Neutrophil (primary cell): ENCODE results near the gene SNX20.

Experiments
- H3K27ac ChIP-seq: fragments of 200-600 bp; sonication (generic); 2 replicates; pipeline ENCODE4 v1.5.1; 2016; ENCODE audit warnings: mild to moderate bottlenecking, moderate library complexity
- H3K27me3 ChIP-seq: fragments of 200-600 bp; sonication (generic); 2 replicates; pipeline ENCODE4 v1.6.0; 2016; ENCODE audit warnings: mild to moderate bottlenecking
- H3K36me3 ChIP-seq: fragments of 200-600 bp; sonication (generic); 2 replicates; pipeline ENCODE4 v1.5.1; 2017
- H3K4me1 ChIP-seq, 2 experiments: fragments of 200-600 bp in 1 of 2; sonication (generic) in 1 of 2; 1 replicate in 1 of 2; 2 replicates in 1 of 2; pipeline versions ENCODE4 v1.5.1 to v1.6.1; 2013 to 2016; ENCODE audit warnings: low read depth in 1 of 2, low read length in 1 of 2, mild to moderate bottlenecking in 1 of 2, moderate library complexity in 1 of 2; ENCODE audit not compliant: control insufficient read depth in 1 of 2, insufficient read depth in 1 of 2
- H3K4me3 ChIP-seq, 2 experiments: fragments of 200-600 bp in 1 of 2; sonication (generic) in 1 of 2; 1 replicate in 1 of 2; 2 replicates in 1 of 2; pipeline ENCODE4 v1.5.1; 2013 to 2016; ENCODE audit warnings: low read depth in 1 of 2, low read length in 1 of 2, mild to moderate bottlenecking in 1 of 2, moderate library complexity in 1 of 2
- H3K9me3 ChIP-seq: fragments of 200-600 bp; sonication (generic); 2 replicates; pipeline ENCODE4 v1.5.1; 2016
- TF ChIP-seq, protein P1 (sequence below): fragments of 200-600 bp; sonication (generic); IDR thresholded peaks from 2 replicates; pipeline ENCODE4 v1.5.1; 2016; ENCODE audit warnings: antibody characterized with exemption

SNX20 gene

DNA sequence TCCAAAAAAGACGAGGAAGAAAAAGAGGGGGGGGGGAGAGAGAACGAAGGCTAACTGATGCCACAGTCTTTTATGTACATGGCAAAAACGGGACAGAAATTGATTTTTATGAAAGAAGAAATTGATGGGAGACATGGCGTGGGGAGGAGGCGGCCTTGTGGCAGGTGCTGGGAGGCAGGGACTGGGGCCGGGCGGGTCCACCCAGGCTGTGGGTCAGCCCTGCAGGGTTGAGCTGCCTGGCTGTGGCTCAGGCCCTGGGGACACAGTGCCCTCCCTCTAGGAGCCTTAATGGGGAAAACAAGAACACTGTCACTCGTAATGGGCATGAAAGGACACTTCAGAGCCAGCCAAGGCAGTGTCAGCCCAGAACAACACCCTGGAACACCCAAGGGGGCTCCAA is 34.8 kb downstream of the SNX20 start:
- Histone ChIP-seq H3K36me3 (no peaks in the 10 kb centered on the region), H3K9me3 (no peaks in the 10 kb centered on the region), H3K27me3 (no peaks in the 10 kb centered on the region), H3K4me3 (no peak overlapping the region), H3K27ac (no peak overlapping the region), H3K4me1 (peaks cover 5 to 7% of the 10 kb centered on the region in 2 experiments)
- TF ChIP-seq, protein P1, sequence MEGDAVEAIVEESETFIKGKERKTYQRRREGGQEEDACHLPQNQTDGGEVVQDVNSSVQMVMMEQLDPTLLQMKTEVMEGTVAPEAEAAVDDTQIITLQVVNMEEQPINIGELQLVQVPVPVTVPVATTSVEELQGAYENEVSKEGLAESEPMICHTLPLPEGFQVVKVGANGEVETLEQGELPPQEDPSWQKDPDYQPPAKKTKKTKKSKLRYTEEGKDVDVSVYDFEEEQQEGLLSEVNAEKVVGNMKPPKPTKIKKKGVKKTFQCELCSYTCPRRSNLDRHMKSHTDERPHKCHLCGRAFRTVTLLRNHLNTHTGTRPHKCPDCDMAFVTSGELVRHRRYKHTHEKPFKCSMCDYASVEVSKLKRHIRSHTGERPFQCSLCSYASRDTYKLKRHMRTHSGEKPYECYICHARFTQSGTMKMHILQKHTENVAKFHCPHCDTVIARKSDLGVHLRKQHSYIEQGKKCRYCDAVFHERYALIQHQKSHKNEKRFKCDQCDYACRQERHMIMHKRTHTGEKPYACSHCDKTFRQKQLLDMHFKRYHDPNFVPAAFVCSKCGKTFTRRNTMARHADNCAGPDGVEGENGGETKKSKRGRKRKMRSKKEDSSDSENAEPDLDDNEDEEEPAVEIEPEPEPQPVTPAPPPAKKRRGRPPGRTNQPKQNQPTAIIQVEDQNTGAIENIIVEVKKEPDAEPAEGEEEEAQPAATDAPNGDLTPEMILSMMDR: no peak

- no peaks in the 10 kb centered on the region for H3K9me3 ChIP-seq
- TF ChIP-seq, protein P1: no peak
- peaks cover 5 to 7% of the 10 kb centered on the region in 2 experiments for H3K4me1 ChIP-seq
- no peaks in the 10 kb centered on the region for H3K27me3 ChIP-seq
- no peak overlapping the region for H3K4me3 ChIP-seq
- H3K36me3 ChIP-seq: no peaks in the 10 kb centered on the region
- H3K27ac ChIP-seq: no peak overlapping the region
Observed at GRCh38 chr16:50645563-50646220, 35.4 kb downstream of the SNX20 start.

GRCh38 chr16:50644729-50645128 is 36.4 kb downstream of the SNX20 start:
- H3K4me3 ChIP-seq: no peak overlapping the region
- no peaks in the 10 kb centered on the region for H3K9me3 ChIP-seq
- no peaks in the 10 kb centered on the region for H3K36me3 ChIP-seq
- H3K27me3 ChIP-seq: no peaks in the 10 kb centered on the region
- H3K27ac ChIP-seq: no peak overlapping the region
- peaks cover 5 to 7% of the 10 kb centered on the region in 2 experiments for H3K4me1 ChIP-seq
- TF ChIP-seq, protein P1: no peak

DNA sequence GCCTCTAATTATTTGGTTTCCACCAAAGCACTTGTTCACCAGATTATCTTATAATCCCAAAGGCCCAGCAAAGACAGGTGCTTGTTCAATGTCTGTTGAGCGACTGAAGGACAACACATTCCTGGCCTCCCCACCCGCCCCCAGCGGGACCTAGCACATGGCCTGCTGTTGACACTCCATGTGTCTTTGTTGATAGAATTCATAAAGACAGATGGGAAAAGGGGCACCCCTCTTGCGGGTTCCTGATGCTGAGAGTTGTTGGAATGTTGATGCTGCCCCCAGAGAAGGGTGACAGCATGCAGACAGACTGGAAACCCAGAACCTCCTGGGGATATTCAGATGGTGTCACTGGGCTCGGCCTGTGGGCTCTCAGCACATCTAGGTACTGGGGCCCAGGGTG is 36.9 kb downstream of the SNX20 start:
- Histone ChIP-seq H3K9me3 (no peaks in the 10 kb centered on the region), H3K27ac (no peak overlapping the region), H3K4me1 (peaks cover 5 to 7% of the 10 kb centered on the region in 2 experiments), H3K4me3 (no peak overlapping the region), H3K36me3 (no peaks in the 10 kb centered on the region), H3K27me3 (no peaks in the 10 kb centered on the region)
- TF ChIP-seq, protein P1: no peak

DNA sequence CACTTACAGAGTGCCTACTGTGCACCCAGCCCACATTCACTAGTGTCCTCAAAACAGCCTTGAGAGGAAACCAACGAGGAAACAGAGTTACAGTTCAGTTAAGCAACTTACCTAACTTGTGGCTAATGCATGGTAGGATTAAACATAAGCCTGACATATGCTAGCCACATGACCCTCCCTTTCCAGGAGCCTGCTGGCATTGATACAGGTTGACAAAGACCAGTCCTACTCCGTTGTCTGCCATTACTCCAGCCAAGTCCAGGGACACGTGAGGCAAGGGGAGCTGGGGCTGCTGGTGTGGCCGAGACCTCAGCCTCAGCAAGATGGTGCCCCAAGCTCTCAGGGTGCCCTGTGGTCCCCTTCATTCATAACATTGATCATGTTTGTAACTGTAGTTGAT is 37.9 kb downstream of the SNX20 start:
- Histone ChIP-seq H3K27me3 (no peaks in the 10 kb centered on the region), H3K4me1 (peaks cover 5 to 7% of the 10 kb centered on the region in 2 experiments), H3K36me3 (no peaks in the 10 kb centered on the region), H3K9me3 (no peaks in the 10 kb centered on the region), H3K4me3 (no peak overlapping the region), H3K27ac (no peak overlapping the region)
- TF ChIP-seq, protein P1: no peak
